Caco-2 (cell line): ENCODE results near the gene SUMF2. TPM values are rescaled to one million over a fixed set of nuclear protein-coding genes. Genes with fewer than 3 reads are reported as not detected.
A peak's percentile ranks its signal among the peaks of the same experiment; 100 is the strongest.
"Not testable (repeated sequence)": the region's sequence is repeated elsewhere in the genome, so short reads cannot be mapped to it uniquely, and the experiment has no call there.

Experiments used
- BruUV-seq: library from RNA; stranded (reverse); fragments of 400-500 nt; replicated peaks from 2 replicates; lab custom pipeline; 2021; lab: Mats Ljungman, UMichigan
- CTCF ChIA-PET: fragments of 300-600 bp; sonication (Branson Sonifier 250); formaldehyde crosslinking; loops from one replicate; lab custom pipeline; 2022; ENCODE audit warnings: antibody characterized with exemption; lab: Charles Lee
- POLR2A ChIA-PET: fragments of 300-600 bp; sonication (Branson Sonifier 250); formaldehyde crosslinking; loops from one replicate; lab custom pipeline; 2022; ENCODE audit warnings: antibody characterized with exemption; lab: Charles Lee
- DNase-seq, 2 experiments: peaks; one replicate each; pipeline versions ENCODE4 v3.0.0 to v3.0.0-alpha.2; 2020 to 2022
- H3K27me3 ChIP-seq: replicated peaks from 2 replicates; pipeline ENCODE4 v1.6.0; 2011; ENCODE audit warnings: low read length; ENCODE audit not compliant: control insufficient read depth, insufficient read depth
- H3K36me3 ChIP-seq: 2 replicates; pipeline ENCODE4 v1.5.1; 2011; ENCODE audit warnings: low read length; ENCODE audit not compliant: control insufficient read depth, insufficient read depth
- H3K4me1 ChIP-seq: fragments of 250-450 bp; sonication (Bioruptor Pico); 2 replicates; pipeline ENCODE4 v1.5.1; 2020; ENCODE audit warnings: mild to moderate bottlenecking
- H3K4me3 ChIP-seq: 2 replicates; pipeline ENCODE4 v1.5.1; 2011; ENCODE audit warnings: low read depth, mild to moderate bottlenecking, control low read depth, low read length
- H3K9me3 ChIP-seq: fragments of 250-450 bp; sonication (Bioruptor Pico); 2 replicates; pipeline ENCODE4 v1.5.1; 2020; ENCODE audit warnings: mild to moderate bottlenecking, moderate library complexity
- H3K27ac Mint-ChIP-seq: one replicate; pipeline ENCODE4 v1.8.0; 2022; ENCODE audit warnings: mixed read lengths; ENCODE audit not compliant: unreplicated experiment
- H3K27me3 Mint-ChIP-seq: one replicate; pipeline ENCODE4 v1.8.0; 2022; ENCODE audit warnings: mixed read lengths; ENCODE audit not compliant: insufficient read depth, unreplicated experiment
- H3K36me3 Mint-ChIP-seq: one replicate; pipeline ENCODE4 v1.8.0; 2022; ENCODE audit warnings: mild to moderate bottlenecking, mixed read lengths; ENCODE audit not compliant: insufficient read depth, unreplicated experiment
- H3K4me1 Mint-ChIP-seq: one replicate; pipeline ENCODE4 v1.8.0; 2022; ENCODE audit warnings: low read depth, mixed read lengths; ENCODE audit not compliant: unreplicated experiment
- H3K4me3 Mint-ChIP-seq: one replicate; pipeline ENCODE4 v1.8.0; 2022; ENCODE audit warnings: mild to moderate bottlenecking, moderate library complexity, mixed read lengths; ENCODE audit not compliant: unreplicated experiment
- H3K9me3 Mint-ChIP-seq: one replicate; pipeline ENCODE4 v1.8.0; 2022; ENCODE audit warnings: mixed read lengths; ENCODE audit not compliant: unreplicated experiment
- CTCF ChIP-seq, 2 experiments: fragments of 200-600 bp in 1 of 2; IDR thresholded peaks; 1 replicate in 1 of 2; 2 replicates in 1 of 2; pipeline versions ENCODE4 v1.5.1 to v1.8.0; 2011 to 2022; ENCODE audit warnings: antibody characterized with exemption in 1 of 2, control low read depth in 1 of 2, inconsistent platforms in 1 of 2, low read depth in 1 of 2, low read length in 1 of 2, mild to moderate bottlenecking in 1 of 2, moderate library complexity in 1 of 2; ENCODE audit not compliant: insufficient read depth in 1 of 2, severe bottlenecking in 1 of 2, unreplicated experiment in 1 of 2
- intact Hi-C: fragments of 100-400 bp; cut with micrococcal nuclease; formaldehyde crosslinking; loops from one replicate; pipeline ENCODE4 v1.10.0; 2022; ENCODE audit not compliant: unreplicated experiment
- total RNA-seq: library from RNA; stranded (reverse); gene quantifications from 2 replicates; pipeline ENCODE4 v1.2.3, GENCODE V29; 2022

SUMF2 gene
- total RNA-seq, 1 experiment from 2014 or later, result 172 TPM

- Mint-ChIP-seq H3K9me3 (no peaks in the 10 kb centered on the region), H3K27ac (no peak overlapping the region), H3K4me3 (no peak overlapping the region), H3K27me3 (no peaks in the 10 kb centered on the region), H3K4me1 (peaks cover 11% of the 10 kb centered on the region), H3K36me3 (peaks cover 40% of the 10 kb centered on the region)
- CTCF ChIA-PET, result no interaction called here
- no peaks in the 10 kb centered on the region for H3K36me3 ChIP-seq
- DNase-seq, result no peak
- no peak for TF ChIP-seq CTCF (IDR thresholded peaks at IDR 0.05; ENCODE audit: insufficient read depth in 1 of 2, low read depth in 1 of 2, low read length in 1 of 2, severe bottlenecking in 1 of 2, unreplicated experiment in 1 of 2)
- H3K4me1 ChIP-seq, result peaks cover 39% of the 10 kb centered on the region
- no peaks in the 10 kb centered on the region for H3K9me3 ChIP-seq
- POLR2A ChIA-PET, result no interaction called here
- no TSS peak for BruUV-seq
- intact Hi-C loops, result no loop called here
- no peaks in the 10 kb centered on the region for H3K27me3 ChIP-seq
- no peak overlapping the region for H3K4me3 ChIP-seq
These were observed 15.8 kb upstream of the SUMF2 start for GRCh38 chr7:56048245-56048644.

GRCh38 chr7:56048763-56049162 lies 15.3 kb upstream of the SUMF2 start:
- H3K27me3 Mint-ChIP-seq, H3K9me3 ChIP-seq, H3K36me3 ChIP-seq, intact Hi-C loops, CTCF ChIA-PET, H3K27me3 ChIP-seq, POLR2A ChIA-PET, H3K27ac Mint-ChIP-seq, H3K4me3 ChIP-seq, H3K4me3 Mint-ChIP-seq, BruUV-seq, H3K9me3 Mint-ChIP-seq: not testable (repeated sequence)
- H3K4me1 Mint-ChIP-seq, result peaks cover 11% of the 10 kb centered on the region
- H3K36me3 Mint-ChIP-seq, result peaks cover 45% of the 10 kb centered on the region
- H3K4me1 ChIP-seq, result peaks cover 44% of the 10 kb centered on the region
- peak in 1 of 2 experiments; percentile 40 for DNase-seq

- H3K27me3 Mint-ChIP-seq, result no peaks in the 10 kb centered on the region
- Histone ChIP-seq H3K9me3 (no peaks in the 10 kb centered on the region), H3K4me3 (peak overlapping the region; percentile 45), H3K36me3 (no peaks in the 10 kb centered on the region), H3K27me3 (no peaks in the 10 kb centered on the region), H3K4me1 (peaks cover 50% of the 10 kb centered on the region)
- H3K9me3 Mint-ChIP-seq, result no peaks in the 10 kb centered on the region
- POLR2A ChIA-PET, result interaction anchor here (0.5 to 2.1 kb wide), 14 partner anchors 8 to 166 kb away, joined by 3 to 79 read pairs (median 7); partner anchors contain the start of genes CHCHD2, NIPSNAP2 and SUMF2
- peaks cover 60% of the 10 kb centered on the region for H3K36me3 Mint-ChIP-seq
- CTCF ChIA-PET, result interaction anchor here (0.6 to 1.2 kb wide), 8 partner anchors 11 to 86 kb away, joined by 3 to 22 read pairs (median 4); partner anchors contain the start of genes CHCHD2 and SUMF2
- BruUV-seq, result TSS peak; percentile 89
- H3K4me3 Mint-ChIP-seq, result peak overlapping the region; percentile 92
- H3K27ac Mint-ChIP-seq, result peak overlapping the region; percentile 91
- DNase-seq, result no peak
- intact Hi-C loops, result loop anchor here (1.0 kb wide), 3 partner anchors 13 to 44 kb away; partner anchors contain the start of gene SUMF2
- no peak for TF ChIP-seq CTCF (IDR thresholded peaks at IDR 0.05; ENCODE audit: insufficient read depth in 1 of 2, low read depth in 1 of 2, low read length in 1 of 2, severe bottlenecking in 1 of 2, unreplicated experiment in 1 of 2)
- peaks cover 4% of the 10 kb centered on the region for H3K4me1 Mint-ChIP-seq
These were observed 13.1 kb upstream of the SUMF2 start for GRCh38 chr7:56051053-56051338.
